C4-2B (cell line): ENCODE data around the gene VMAC.

ENCODE experiments used
- ZFX ChIP-seq: fragments of 450-650 bp; IDR thresholded peaks from 2 replicates; pipeline ENCODE4 v1.6.1; 2017
- TF ChIP-seq, protein P1 (sequence below): fragments of 450-650 bp; conservative IDR thresholded peaks from 2 replicates; pipeline ENCODE4 v1.5.1; 2017; ENCODE audit warnings: mild to moderate bottlenecking

DNA sequence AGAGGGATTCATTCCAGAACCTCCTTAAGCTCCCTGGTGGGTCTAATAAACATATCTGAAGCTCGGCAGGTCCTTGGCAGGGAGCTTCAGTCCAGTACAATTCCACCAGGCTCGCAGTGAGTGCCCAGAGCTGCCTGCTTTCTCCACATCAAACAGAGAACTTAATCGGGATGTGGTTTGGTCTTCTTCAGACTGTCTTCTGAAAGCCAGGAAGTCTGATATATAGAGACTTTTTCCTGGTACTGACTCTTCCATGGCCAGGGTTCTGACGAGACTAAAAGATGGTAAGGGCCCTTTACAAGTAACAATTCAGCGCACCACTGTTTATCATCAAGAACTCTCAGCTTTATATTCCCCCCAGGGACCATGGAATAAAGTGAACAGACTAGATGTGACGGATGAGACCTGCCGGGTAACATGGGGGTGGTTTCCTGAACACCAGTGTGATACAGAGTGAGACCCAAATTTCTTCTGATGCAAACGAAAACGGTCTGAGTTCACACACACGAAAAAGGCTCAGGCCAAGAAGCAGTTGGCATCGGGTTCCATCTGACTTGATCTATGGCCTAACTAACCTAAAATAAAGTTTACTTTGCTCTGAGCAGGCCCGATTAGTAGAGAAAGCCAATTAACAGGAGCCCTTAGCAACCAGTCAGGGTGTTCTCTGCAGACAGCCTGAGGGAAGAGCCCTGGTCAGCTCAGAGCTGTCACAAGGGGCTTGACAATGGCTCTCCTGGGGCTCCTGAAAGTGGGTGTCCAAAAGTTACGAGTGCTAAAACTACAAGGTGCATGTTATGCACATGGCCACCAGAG lies 44.3 kb downstream of the VMAC start:
- TF ChIP-seq, protein P1, sequence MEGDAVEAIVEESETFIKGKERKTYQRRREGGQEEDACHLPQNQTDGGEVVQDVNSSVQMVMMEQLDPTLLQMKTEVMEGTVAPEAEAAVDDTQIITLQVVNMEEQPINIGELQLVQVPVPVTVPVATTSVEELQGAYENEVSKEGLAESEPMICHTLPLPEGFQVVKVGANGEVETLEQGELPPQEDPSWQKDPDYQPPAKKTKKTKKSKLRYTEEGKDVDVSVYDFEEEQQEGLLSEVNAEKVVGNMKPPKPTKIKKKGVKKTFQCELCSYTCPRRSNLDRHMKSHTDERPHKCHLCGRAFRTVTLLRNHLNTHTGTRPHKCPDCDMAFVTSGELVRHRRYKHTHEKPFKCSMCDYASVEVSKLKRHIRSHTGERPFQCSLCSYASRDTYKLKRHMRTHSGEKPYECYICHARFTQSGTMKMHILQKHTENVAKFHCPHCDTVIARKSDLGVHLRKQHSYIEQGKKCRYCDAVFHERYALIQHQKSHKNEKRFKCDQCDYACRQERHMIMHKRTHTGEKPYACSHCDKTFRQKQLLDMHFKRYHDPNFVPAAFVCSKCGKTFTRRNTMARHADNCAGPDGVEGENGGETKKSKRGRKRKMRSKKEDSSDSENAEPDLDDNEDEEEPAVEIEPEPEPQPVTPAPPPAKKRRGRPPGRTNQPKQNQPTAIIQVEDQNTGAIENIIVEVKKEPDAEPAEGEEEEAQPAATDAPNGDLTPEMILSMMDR = no peak
- TF ChIP-seq ZFX = no peak
